GM12878 (cell line): ENCODE measurements around the gene IP6K3. TPM values are rescaled to one million over a fixed set of nuclear protein-coding genes. Genes with fewer than 3 reads are reported as not detected.

Experiments
- ETV6 ChIP-seq, 2 experiments: fragments of 450-650 bp in 1 of 2; IDR thresholded peaks in 1 of 2; conservative IDR thresholded peaks in 1 of 2; 2 replicates each; pipeline ENCODE4 v1.6.1; 2014; ENCODE audit warnings: antibody characterized with exemption in 1 of 2, borderline replicate concordance in 1 of 2, low read depth in 1 of 2, mild to moderate bottlenecking in 1 of 2, moderate library complexity in 1 of 2
- HDAC6 ChIP-seq: fragments of 200-600 bp; sonication (generic); IDR thresholded peaks from one replicate; pipeline ENCODE4 v1.8.0; 2017; ENCODE audit warnings: antibody characterized with exemption; ENCODE audit not compliant: unreplicated experiment
- KDM1A ChIP-seq: fragments of 200-600 bp; sonication (generic); IDR thresholded peaks from 2 replicates; pipeline ENCODE4 v1.6.1; 2016; ENCODE audit warnings: borderline replicate concordance
- MEF2B ChIP-seq: fragments of 450-650 bp; IDR thresholded peaks from 2 replicates; pipeline ENCODE4 v1.6.1; 2018; ENCODE audit warnings: mild to moderate bottlenecking, moderate library complexity; ENCODE audit not compliant: partially characterized antibody, poor library complexity, severe bottlenecking
- NFYB ChIP-seq: IDR thresholded peaks from 2 replicates; pipeline ENCODE4 v1.6.1; 2011; ENCODE audit warnings: low read depth, mild to moderate bottlenecking, low read length, improper control_type of control experiment, moderate library complexity; ENCODE audit not compliant: insufficient read depth
- PML ChIP-seq: IDR thresholded peaks from 2 replicates; pipeline ENCODE4 v1.6.1; 2012; ENCODE audit warnings: low read length, inconsistent platforms
- POLR2AphosphoS2 ChIP-seq: IDR thresholded peaks from 2 replicates; pipeline ENCODE4 v1.6.1; 2011; ENCODE audit warnings: low read depth, mild to moderate bottlenecking, low read length, improper control_type of control experiment, moderate library complexity
- POLR2AphosphoS5 ChIP-seq: IDR thresholded peaks from 2 replicates; pipeline ENCODE4 v1.6.1; 2011; ENCODE audit warnings: mild to moderate bottlenecking, low read length, inconsistent platforms
- POU2F2 ChIP-seq: IDR thresholded peaks from 3 replicates; pipeline ENCODE4 v1.6.1; 2011; ENCODE audit warnings: low read depth, mild to moderate bottlenecking, low read length, borderline replicate concordance
- RCOR1 ChIP-seq: conservative IDR thresholded peaks from 2 replicates; pipeline ENCODE4 v1.6.1; 2012; ENCODE audit warnings: low read depth, low read length, improper control_type of control experiment
- ZNF24 ChIP-seq: fragments of 450-650 bp; IDR thresholded peaks from 2 replicates; pipeline ENCODE4 v1.6.1; 2017; ENCODE audit warnings: antibody characterized with exemption, mild to moderate bottlenecking
- ZNF687 ChIP-seq: fragments of 450-650 bp; IDR thresholded peaks from 2 replicates; pipeline ENCODE4 v1.6.1; 2017; ENCODE audit warnings: mild to moderate bottlenecking, moderate library complexity
- polyA plus RNA-seq, 11 experiments: library from polyadenylated mRNA; depleted of rRNA in 4 of 11; unstranded in 6 of 11; stranded (reverse) in 5 of 11; fragments of >200 nt; fragmentation: Nextera tagmentation in 4 of 11; fragmentation: Illumina TruSeq in 1 of 11; extraction: Ambion mirVana in 4 of 11; extraction: Trizol in 1 of 11; gene quantifications; 1 replicate in 1 of 11; 2 replicates in 10 of 11; pipeline versions ENCODE4 v1.2.1 to v1.2.3, GENCODE V29; 2011 to 2016; ENCODE audit warnings: inconsistent platforms in 2 of 11, missing spikeins in 2 of 11, low read depth in 1 of 11
- total RNA-seq, 4 experiments: library from RNA; depleted of rRNA in 3 of 4; stranded (reverse); fragments of >200 nt in 3 of 4; fragmentation: Illumina TruSeq in 1 of 4; extraction: Trizol in 1 of 4; gene quantifications; 2 replicates each; pipeline versions ENCODE4 v1.2.1 to v1.2.3, GENCODE V29; 2013 to 2021
- TF ChIP-seq, protein P1 (sequence below): fragments of 450-650 bp; IDR thresholded peaks from 2 replicates; pipeline ENCODE4 v1.6.1; 2018; ENCODE audit warnings: mild to moderate bottlenecking, low read depth, moderate library complexity; ENCODE audit not compliant: partially characterized antibody
- TF ChIP-seq, protein P2 (sequence below): fragments of 450-650 bp; IDR thresholded peaks from 2 replicates; pipeline ENCODE4 v1.6.1; 2016; ENCODE audit warnings: mild to moderate bottlenecking, moderate library complexity, borderline replicate concordance

IP6K3 gene
- total and polyA plus RNA-seq, 10 of the 15 experiments (the other 5 are each of a cell fraction or from before 2014, with no cell fraction given): 0.02 to 0.15 (median 0.09) TPM; not detected in 7

- no peak for TF ChIP-seq ETV6 (conservative IDR thresholded peaks at IDR 0.05 in 1 of 2, IDR thresholded peaks at IDR 0.05 in 1 of 2; ENCODE audit: borderline replicate concordance in 1 of 2, low read depth in 1 of 2)
- peak; percentile 91 for TF ChIP-seq POLR2AphosphoS5
- TF ChIP-seq, protein P1, sequence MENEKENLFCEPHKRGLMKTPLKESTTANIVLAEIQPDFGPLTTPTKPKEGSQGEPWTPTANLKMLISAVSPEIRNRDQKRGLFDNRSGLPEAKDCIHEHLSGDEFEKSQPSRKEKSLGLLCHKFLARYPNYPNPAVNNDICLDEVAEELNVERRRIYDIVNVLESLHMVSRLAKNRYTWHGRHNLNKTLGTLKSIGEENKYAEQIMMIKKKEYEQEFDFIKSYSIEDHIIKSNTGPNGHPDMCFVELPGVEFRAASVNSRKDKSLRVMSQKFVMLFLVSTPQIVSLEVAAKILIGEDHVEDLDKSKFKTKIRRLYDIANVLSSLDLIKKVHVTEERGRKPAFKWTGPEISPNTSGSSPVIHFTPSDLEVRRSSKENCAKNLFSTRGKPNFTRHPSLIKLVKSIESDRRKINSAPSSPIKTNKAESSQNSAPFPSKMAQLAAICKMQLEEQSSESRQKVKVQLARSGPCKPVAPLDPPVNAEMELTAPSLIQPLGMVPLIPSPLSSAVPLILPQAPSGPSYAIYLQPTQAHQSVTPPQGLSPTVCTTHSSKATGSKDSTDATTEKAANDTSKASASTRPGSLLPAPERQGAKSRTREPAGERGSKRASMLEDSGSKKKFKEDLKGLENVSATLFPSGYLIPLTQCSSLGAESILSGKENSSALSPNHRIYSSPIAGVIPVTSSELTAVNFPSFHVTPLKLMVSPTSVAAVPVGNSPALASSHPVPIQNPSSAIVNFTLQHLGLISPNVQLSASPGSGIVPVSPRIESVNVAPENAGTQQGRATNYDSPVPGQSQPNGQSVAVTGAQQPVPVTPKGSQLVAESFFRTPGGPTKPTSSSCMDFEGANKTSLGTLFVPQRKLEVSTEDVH: peak; percentile 64
- TF ChIP-seq KDM1A: no peak
- peak; percentile 97 for TF ChIP-seq POU2F2
- no peak for TF ChIP-seq ZNF24
- TF ChIP-seq MEF2B: peak; percentile 67
- TF ChIP-seq NFYB: no peak
- TF ChIP-seq RCOR1: 0 out of 2 replicates have a peak, but pooled peaks have one; percentile 10
- no peak for TF ChIP-seq HDAC6
- TF ChIP-seq PML: peak; percentile 96; the same call in 1 of the 2 replicates
- no peak; the same call in 1 of the 2 replicates for TF ChIP-seq ZNF687
- 0 out of 2 replicates have a peak, but pooled peaks have one; percentile 79 for TF ChIP-seq POLR2AphosphoS2
- TF ChIP-seq, protein P2, sequence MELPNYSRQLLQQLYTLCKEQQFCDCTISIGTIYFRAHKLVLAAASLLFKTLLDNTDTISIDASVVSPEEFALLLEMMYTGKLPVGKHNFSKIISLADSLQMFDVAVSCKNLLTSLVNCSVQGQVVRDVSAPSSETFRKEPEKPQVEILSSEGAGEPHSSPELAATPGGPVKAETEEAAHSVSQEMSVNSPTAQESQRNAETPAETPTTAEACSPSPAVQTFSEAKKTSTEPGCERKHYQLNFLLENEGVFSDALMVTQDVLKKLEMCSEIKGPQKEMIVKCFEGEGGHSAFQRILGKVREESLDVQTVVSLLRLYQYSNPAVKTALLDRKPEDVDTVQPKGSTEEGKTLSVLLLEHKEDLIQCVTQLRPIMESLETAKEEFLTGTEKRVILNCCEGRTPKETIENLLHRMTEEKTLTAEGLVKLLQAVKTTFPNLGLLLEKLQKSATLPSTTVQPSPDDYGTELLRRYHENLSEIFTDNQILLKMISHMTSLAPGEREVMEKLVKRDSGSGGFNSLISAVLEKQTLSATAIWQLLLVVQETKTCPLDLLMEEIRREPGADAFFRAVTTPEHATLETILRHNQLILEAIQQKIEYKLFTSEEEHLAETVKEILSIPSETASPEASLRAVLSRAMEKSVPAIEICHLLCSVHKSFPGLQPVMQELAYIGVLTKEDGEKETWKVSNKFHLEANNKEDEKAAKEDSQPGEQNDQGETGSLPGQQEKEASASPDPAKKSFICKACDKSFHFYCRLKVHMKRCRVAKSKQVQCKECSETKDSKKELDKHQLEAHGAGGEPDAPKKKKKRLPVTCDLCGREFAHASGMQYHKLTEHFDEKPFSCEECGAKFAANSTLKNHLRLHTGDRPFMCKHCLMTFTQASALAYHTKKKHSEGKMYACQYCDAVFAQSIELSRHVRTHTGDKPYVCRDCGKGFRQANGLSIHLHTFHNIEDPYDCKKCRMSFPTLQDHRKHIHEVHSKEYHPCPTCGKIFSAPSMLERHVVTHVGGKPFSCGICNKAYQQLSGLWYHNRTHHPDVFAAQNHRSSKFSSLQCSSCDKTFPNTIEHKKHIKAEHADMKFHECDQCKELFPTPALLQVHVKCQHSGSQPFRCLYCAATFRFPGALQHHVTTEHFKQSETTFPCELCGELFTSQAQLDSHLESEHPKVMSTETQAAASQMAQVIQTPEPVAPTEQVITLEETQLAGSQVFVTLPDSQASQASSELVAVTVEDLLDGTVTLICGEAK: 0 out of 2 replicates have a peak, but pooled peaks have one; percentile 6
These were observed 35.3 kb downstream of the IP6K3 start, which contains the start of gene UQCC2 (continued) for GRCh38 chr6:33711140-33712129.
